CD4-positive, alpha-beta T cell treated with Interleukin-15 for 1 hour (primary cell): ENCODE measurements around the gene LPP.

ENCODE experiments used
- DNase-seq: peaks from one replicate; pipeline ENCODE4 v3.0.0-alpha.2; 2020

Gene LPP

GRCh38 chr3:188339410-188340295, 185.7 kb downstream of the LPP start:
- no peak for DNase-seq

- no peak for DNase-seq
Observed at GRCh38 chr3:188341501-188341900, 187.5 kb downstream of the LPP start.

- DNase-seq = no peak
Observed at GRCh38 chr3:188342991-188343732, 189.2 kb downstream of the LPP start.

GRCh38 chr3:188343894-188344293, 189.9 kb downstream of the LPP start:
- no peak for DNase-seq

GRCh38 chr3:188345223-188345622, 191.3 kb downstream of the LPP start:
- no peak for DNase-seq

GRCh38 chr3:188348435-188349244, 194.7 kb downstream of the LPP start:
- no peak for DNase-seq

- DNase-seq = no peak
Observed at GRCh38 chr3:188349351-188349901, 195.5 kb downstream of the LPP start.

- no peak for DNase-seq
Observed at GRCh38 chr3:188349933-188350332, 196.0 kb downstream of the LPP start.

- DNase-seq = no peak
Observed at GRCh38 chr3:188350961-188351360, 197.0 kb downstream of the LPP start.

- DNase-seq = no peak
Observed at GRCh38 chr3:188351648-188352047, 197.7 kb downstream of the LPP start.

GRCh38 chr3:188352196-188352927, 198.4 kb downstream of the LPP start:
- no peak for DNase-seq

GRCh38 chr3:188353426-188353825, 199.5 kb downstream of the LPP start:
- no peak for DNase-seq

GRCh38 chr3:188358787-188359493, 205.0 kb downstream of the LPP start:
- DNase-seq = peak; percentile 25

GRCh38 chr3:188360364-188360881, 206.5 kb downstream of the LPP start:
- no peak for DNase-seq

- DNase-seq = no peak
Observed at GRCh38 chr3:188361888-188362287, 207.9 kb downstream of the LPP start.

GRCh38 chr3:188362405-188362831, 208.5 kb downstream of the LPP start:
- DNase-seq = no peak

- DNase-seq = no peak
Observed at GRCh38 chr3:188365184-188365583, 211.2 kb downstream of the LPP start.

- DNase-seq = no peak
Observed at GRCh38 chr3:188365988-188366698, 212.2 kb downstream of the LPP start.

- DNase-seq = no peak
Observed at GRCh38 chr3:188367678-188368077, 213.7 kb downstream of the LPP start.

- DNase-seq = no peak
Observed at GRCh38 chr3:188369526-188369925, 215.6 kb downstream of the LPP start.
